Measurements from ENCODE around the gene CHRNA3.

GRCh38 chr15:78614021-78614420, 6.8 kb downstream of the CHRNA3 start:
- no peak for TF ChIP-seq CTCF (IDR thresholded peaks at IDR 0.05)
- TF ChIP-seq EZH2 (IDR thresholded peaks at IDR 0.05; ENCODE audit: borderline replicate concordance, insufficient read depth, low read depth, low read length, poor library complexity, severe bottlenecking): no peak
